Ovary (tissue), 3 donors: Measurements from ENCODE around the gene NDFIP1.

ENCODE experiments used
- CTCF ChIP-seq, 3 donors: fragments of 450-650 bp in 2 of 3; fragments of 200-600 bp in 1 of 3; IDR thresholded peaks; one replicate each; pipeline versions ENCODE4 v1.5.1 to v1.8.0; 2016 to 2022; ENCODE audit warnings: antibody characterized with exemption in 3 of 3, mild to moderate bottlenecking in 1 of 3
- POLR2A ChIP-seq: fragments of 450-650 bp; IDR thresholded peaks from one replicate; pipeline ENCODE4 v1.6.1; 2017; ENCODE audit warnings: antibody characterized with exemption, mild to moderate bottlenecking, moderate library complexity
- donor health status: DM: no; HTN: no; CAD: no.

- TF ChIP-seq CTCF (IDR thresholded peaks at IDR 0.05) (no peak), POLR2A (no peak)
These were observed 10.6 kb downstream of the NDFIP1 start for GRCh38 chr5:142119051-142119625.
